Measurements from ENCODE around the gene RAPGEF6. TPM values are rescaled to one million over a fixed set of nuclear protein-coding genes. Genes with fewer than 3 reads are reported as not detected.

The RAPGEF6 gene
- total and polyA plus RNA-seq, 8 donors: 1.4 to 43.9 (median 18.1) TPM

GRCh38 chr5:131505237-131505908 lies 129.7 kb downstream of the RAPGEF6 start:
- peaks cover 0 to 65% (median 58%) of the 10 kb centered on the region in 4 donors for H3K36me3 ChIP-seq
- intact Hi-C loops (cut with DNase I; ENCODE audit: low total_unique reads): no loop called here

GRCh38 chr5:131496400-131496713 lies 138.7 kb downstream of the RAPGEF6 start:
- no peaks in the 10 kb centered on the region for H3K27me3 ChIP-seq
- WGBS, 5 donors: 69 to 88% (median 84%) methylated on average over 1 of the region's 1 CpG
- TF ChIP-seq CTCF (IDR thresholded peaks at IDR 0.05) (no peak), POLR2AphosphoS5 (IDR thresholded peaks at IDR 0.05) (no peak), POLR2A (IDR thresholded peaks at IDR 0.05) (no peak), EP300 (IDR thresholded peaks at IDR 0.05) (no peak)
- H3K9me3 ChIP-seq: no peaks in the 10 kb centered on the region
- H3K27ac ChIP-seq: no peak overlapping the region
- no peaks in the 10 kb centered on the region for H3K4me1 ChIP-seq
- H3K4me3 ChIP-seq: no peak overlapping the region
- peaks cover 4 to 74% (median 59%) of the 10 kb centered on the region in 4 donors for H3K36me3 ChIP-seq
- intact Hi-C loops (cut with DNase I; ENCODE audit: low total_unique reads): no loop called here
- DNase-seq: no peak

More at GRCh38 chr5:131505237-131505908, 129.7 kb downstream of the RAPGEF6 start:
- H3K4me3 ChIP-seq: no peak overlapping the region
- DNase-seq: no peak
- H3K4me1 ChIP-seq: no peaks in the 10 kb centered on the region
- H3K27me3 ChIP-seq: no peaks in the 10 kb centered on the region
- no peaks in the 10 kb centered on the region for H3K9me3 ChIP-seq
- 72 to 82% (median 79%) methylated on average over 1 of the region's 1 CpG for WGBS, 5 donors
- H3K27ac ChIP-seq: no peak overlapping the region
- TF ChIP-seq POLR2A (IDR thresholded peaks at IDR 0.05): no peak
- TF ChIP-seq EP300 (IDR thresholded peaks at IDR 0.05): no peak
- no peak for TF ChIP-seq POLR2AphosphoS5 (IDR thresholded peaks at IDR 0.05)
- TF ChIP-seq CTCF (IDR thresholded peaks at IDR 0.05): no peak

DNA sequence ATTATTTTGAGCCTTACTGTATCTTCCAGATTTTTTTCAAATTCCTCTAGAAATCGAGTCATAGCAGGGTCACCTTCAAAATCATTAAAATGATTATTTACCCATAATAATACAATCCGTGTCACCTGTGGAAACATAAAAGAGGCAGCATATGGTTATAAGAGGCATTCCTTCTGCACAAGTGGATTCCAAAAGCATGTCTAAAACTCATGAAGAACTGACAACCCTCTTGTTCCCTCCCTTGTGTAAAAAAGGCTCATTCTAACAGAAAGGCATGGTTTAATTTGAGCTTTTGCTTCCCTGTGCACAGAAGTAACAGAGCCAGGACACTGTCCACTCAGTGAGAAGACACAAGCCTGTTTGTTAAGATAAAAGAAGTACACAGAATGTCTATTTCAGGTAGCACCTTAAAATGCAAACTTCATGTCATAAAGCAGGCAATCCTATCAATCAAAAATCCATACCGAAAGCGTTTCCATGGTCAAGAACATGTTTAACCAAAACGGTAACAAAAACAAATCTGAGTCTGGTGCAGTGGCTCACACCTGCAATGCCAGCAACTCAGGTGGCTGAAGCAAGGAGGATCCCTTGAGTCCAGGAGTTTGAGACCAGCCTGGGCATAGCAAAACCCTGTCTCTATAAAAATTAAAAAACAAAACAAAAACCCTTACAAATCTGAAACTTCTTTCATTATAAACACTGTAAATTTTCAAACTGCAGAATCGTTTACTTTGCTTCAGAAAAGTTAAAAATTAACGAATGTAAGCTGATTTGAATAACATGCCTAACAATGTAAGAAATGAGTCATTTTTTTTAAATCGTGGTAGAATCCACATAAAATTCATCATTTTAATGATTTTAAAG lies 139.3 kb downstream of the RAPGEF6 start:
- Histone ChIP-seq H3K36me3 (peaks cover 4 to 74% (median 65%) of the 10 kb centered on the region in 4 donors), H3K9me3 (no peaks in the 10 kb centered on the region), H3K4me3 (no peak overlapping the region), H3K4me1 (no peaks in the 10 kb centered on the region), H3K27me3 (no peaks in the 10 kb centered on the region), H3K27ac (no peak overlapping the region)
- intact Hi-C loops (cut with DNase I; ENCODE audit: low total_unique reads): no loop called here
- no peak for DNase-seq
- TF ChIP-seq CTCF (IDR thresholded peaks at IDR 0.05) (no peak), EP300 (IDR thresholded peaks at IDR 0.05) (no peak), POLR2A (IDR thresholded peaks at IDR 0.05) (no peak), POLR2AphosphoS5 (IDR thresholded peaks at IDR 0.05) (no peak)
- WGBS, 5 donors: 62 to 78% (median 69%) methylated on average over 8 of the region's 8 CpGs

DNA sequence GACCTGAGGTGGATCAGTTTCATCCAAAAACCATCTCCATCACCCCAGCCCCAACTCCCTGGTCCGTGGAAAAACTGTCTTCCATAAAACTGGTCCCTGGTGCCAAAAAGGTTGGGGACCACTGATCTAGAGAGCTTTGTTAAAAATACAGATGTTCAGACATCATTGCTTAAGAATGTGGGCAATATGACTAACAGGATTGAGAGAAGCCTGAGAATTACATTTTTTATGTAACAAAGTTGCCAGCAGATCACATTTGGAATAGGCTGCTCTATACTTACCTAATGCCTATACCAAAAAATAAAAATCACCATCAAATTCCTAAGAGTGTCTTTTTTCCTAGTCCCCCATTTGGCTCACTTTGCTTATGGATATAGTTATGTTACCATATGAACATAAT lies 143.3 kb downstream of the RAPGEF6 start:
- TF ChIP-seq POLR2AphosphoS5 (IDR thresholded peaks at IDR 0.05): no peak
- no peak for TF ChIP-seq POLR2A (IDR thresholded peaks at IDR 0.05)
- no peak for TF ChIP-seq CTCF (IDR thresholded peaks at IDR 0.05)
- no peak for TF ChIP-seq EP300 (IDR thresholded peaks at IDR 0.05)
- WGBS, 5 donors: 87 to 100% (median 89%) methylated on average over 1 of the region's 1 CpG

More for the DNA sequence above, 143.3 kb downstream of the RAPGEF6 start:
- intact Hi-C loops (cut with DNase I; ENCODE audit: low total_unique reads): no loop called here
- Histone ChIP-seq H3K4me3 (no peak overlapping the region), H3K27ac (no peak overlapping the region), H3K9me3 (no peaks in the 10 kb centered on the region), H3K27me3 (no peaks in the 10 kb centered on the region), H3K36me3 (peaks cover 13 to 76% (median 64%) of the 10 kb centered on the region in 4 donors), H3K4me1 (no peaks in the 10 kb centered on the region)
- no peak for DNase-seq
